Natural killer cell (primary cell): ENCODE measurements around the gene NOSTRIN. TPM values are rescaled to one million over a fixed set of nuclear protein-coding genes. Genes with fewer than 3 reads are reported as not detected.

Source experiments
- ATAC-seq, 3 donors: fragments of 150-1000 bp in 2 of 3; fragments of 200-7000 bp in 1 of 3; cut with Tn5 transposase; 1 replicate in 1 of 3; 2 replicates in 2 of 3; pipeline ENCODE4 v1.10.0; 2021; ENCODE audit warnings: mild to moderate bottlenecking in 2 of 3, moderate library complexity in 2 of 3
- DNase-seq, 2 donors: peaks; one replicate each; pipeline versions ENCODE4 v3.0.0 to v3.0.0-alpha.2; 2013 to 2021; ENCODE audit warnings: mixed read lengths in 1 of 2
- H3K27ac ChIP-seq: one replicate; pipeline ENCODE4 v1.5.1; 2013; ENCODE audit warnings: mild to moderate bottlenecking, low read length
- H3K27me3 ChIP-seq: one replicate; pipeline ENCODE4 v1.6.1; 2013; ENCODE audit warnings: low read length; ENCODE audit not compliant: control insufficient read depth, insufficient read depth
- H3K36me3 ChIP-seq: one replicate; pipeline ENCODE4 v1.6.1; 2013; ENCODE audit warnings: low read length; ENCODE audit not compliant: control insufficient read depth, insufficient read depth
- H3K4me1 ChIP-seq: one replicate; pipeline ENCODE4 v1.6.1; 2013; ENCODE audit warnings: low read length; ENCODE audit not compliant: control insufficient read depth, insufficient read depth
- H3K4me3 ChIP-seq: one replicate; pipeline ENCODE4 v1.5.1; 2013; ENCODE audit warnings: low read length
- H3K9me3 ChIP-seq: one replicate; pipeline ENCODE4 v1.6.1; 2013; ENCODE audit warnings: low read length; ENCODE audit not compliant: control insufficient read depth, insufficient read depth
- H3K27ac Mint-ChIP-seq, 2 donors: one replicate each; pipeline ENCODE4 v1.8.0; 2022; ENCODE audit warnings: mild to moderate bottlenecking in 2 of 2, mixed read lengths in 2 of 2, moderate library complexity in 1 of 2
- H3K27me3 Mint-ChIP-seq, 2 donors: one replicate each; pipeline ENCODE4 v1.8.0; 2022; ENCODE audit warnings: low read depth in 2 of 2, mixed read lengths in 2 of 2
- H3K36me3 Mint-ChIP-seq: one replicate; pipeline ENCODE4 v1.8.0; 2022; ENCODE audit warnings: mixed read lengths
- H3K4me1 Mint-ChIP-seq, 2 donors: one replicate each; pipeline ENCODE4 v1.8.0; 2022; ENCODE audit warnings: mixed read lengths in 2 of 2
- H3K4me3 Mint-ChIP-seq: one replicate; pipeline ENCODE4 v1.8.0; 2022; ENCODE audit warnings: mild to moderate bottlenecking, moderate library complexity, mixed read lengths
- H3K9me3 Mint-ChIP-seq, 2 donors: one replicate each; pipeline ENCODE4 v1.8.0; 2022; ENCODE audit warnings: mixed read lengths in 2 of 2
- CTCF ChIP-seq: fragments of 200-600 bp; IDR thresholded peaks from one replicate; pipeline ENCODE4 v1.8.0; 2022; ENCODE audit warnings: antibody characterized with exemption
- WGBS: methylation state at CpG from one replicate; pipeline ENCODE4 v1.1.7; 2013; ENCODE audit warnings: missing lambda C conversion rate; ENCODE audit not compliant: insufficient coverage; 5-methylcytosine and 5-hydroxymethylcytosine counted together
- intact Hi-C: fragments of 100-400 bp; cut with micrococcal nuclease; formaldehyde crosslinking; loops from one replicate; pipeline ENCODE4 v1.14.2; 2022
- total RNA-seq, 4 donors: library from RNA; stranded (reverse); fragments of 120-200 nt in 1 of 4; gene quantifications; one replicate each; pipeline versions ENCODE4 v1.2.3 to v1.2.4, GENCODE V29; 2013 to 2022

Gene NOSTRIN
- total RNA-seq, 3 donors from 2014 or later (not counting 1 experiment from before 2014, with no cell fraction given), result 0.18 TPM; not detected in 2

GRCh38 chr2:168830958-168831357 is 28.5 kb downstream of the NOSTRIN start:
- no peaks in the 10 kb centered on the region for H3K36me3 ChIP-seq
- Mint-ChIP-seq H3K9me3 (no peaks in the 10 kb centered on the region), H3K27ac (no peak overlapping the region), H3K4me3 (no peak overlapping the region), H3K4me1 (no peaks in the 10 kb centered on the region), H3K36me3 (no peaks in the 10 kb centered on the region), H3K27me3 (peaks cover 0 to 3% of the 10 kb centered on the region in 2 donors)
- no peaks in the 10 kb centered on the region for H3K9me3 ChIP-seq
- DNase-seq (no peak), ATAC-seq (no peak)
- H3K27me3 ChIP-seq, result peaks cover 2% of the 10 kb centered on the region
- no peak overlapping the region for H3K27ac ChIP-seq
- no peak for TF ChIP-seq CTCF
- H3K4me3 ChIP-seq, result no peak overlapping the region
- no peaks in the 10 kb centered on the region for H3K4me1 ChIP-seq
- intact Hi-C loops, result no loop called here

GRCh38 chr2:168831662-168832061 is 29.2 kb downstream of the NOSTRIN start:
- Mint-ChIP-seq H3K27me3 (peaks cover 0 to 3% of the 10 kb centered on the region in 2 donors), H3K9me3 (no peaks in the 10 kb centered on the region), H3K27ac (no peak overlapping the region), H3K36me3 (no peaks in the 10 kb centered on the region), H3K4me3 (no peak overlapping the region), H3K4me1 (no peaks in the 10 kb centered on the region)
- H3K36me3 ChIP-seq, result no peaks in the 10 kb centered on the region
- no peak for TF ChIP-seq CTCF
- no peak overlapping the region for H3K27ac ChIP-seq
- intact Hi-C loops, result no loop called here
- DNase-seq (no peak), ATAC-seq (no peak)
- H3K4me3 ChIP-seq, result no peak overlapping the region
- no peaks in the 10 kb centered on the region for H3K4me1 ChIP-seq
- H3K27me3 ChIP-seq, result peaks cover 2% of the 10 kb centered on the region
- H3K9me3 ChIP-seq, result no peaks in the 10 kb centered on the region

GRCh38 chr2:168835969-168836368 is 33.5 kb downstream of the NOSTRIN start:
- Mint-ChIP-seq H3K36me3 (no peaks in the 10 kb centered on the region), H3K27ac (no peak overlapping the region), H3K27me3 (no peaks in the 10 kb centered on the region), H3K4me3 (no peak overlapping the region), H3K4me1 (no peaks in the 10 kb centered on the region), H3K9me3 (no peaks in the 10 kb centered on the region)
- ATAC-seq, result no peak
- Histone ChIP-seq H3K4me3 (no peak overlapping the region), H3K27me3 (no peaks in the 10 kb centered on the region), H3K27ac (no peak overlapping the region), H3K4me1 (no peaks in the 10 kb centered on the region), H3K36me3 (no peaks in the 10 kb centered on the region), H3K9me3 (no peaks in the 10 kb centered on the region)
- no peak for DNase-seq
- 100% methylated on average over 2 of the region's 2 CpGs for WGBS
- intact Hi-C loops, result no loop called here
- no peak for TF ChIP-seq CTCF

GRCh38 chr2:168841445-168841844 is 39.0 kb downstream of the NOSTRIN start:
- Mint-ChIP-seq H3K4me3 (no peak overlapping the region), H3K36me3 (no peaks in the 10 kb centered on the region), H3K9me3 (no peaks in the 10 kb centered on the region), H3K4me1 (peaks cover 0 to 8% of the 10 kb centered on the region in 2 donors), H3K27ac (no peak overlapping the region), H3K27me3 (peaks cover 0 to 7% of the 10 kb centered on the region in 2 donors)
- ATAC-seq (no peak), DNase-seq (no peak)
- Histone ChIP-seq H3K36me3 (no peaks in the 10 kb centered on the region), H3K9me3 (no peaks in the 10 kb centered on the region), H3K4me1 (no peaks in the 10 kb centered on the region), H3K4me3 (no peak overlapping the region), H3K27ac (no peak overlapping the region), H3K27me3 (no peaks in the 10 kb centered on the region)
- TF ChIP-seq CTCF, result no peak
- intact Hi-C loops, result no loop called here
- WGBS, result 95% methylated on average over 2 of the region's 2 CpGs
